NCI-H1694 (cell line): ENCODE measurements around the gene TMEM39B.
A peak's percentile ranks its signal among the peaks of the same experiment; 100 is the strongest.
"Not testable (repeated sequence)": the region's sequence is repeated elsewhere in the genome, so short reads cannot be mapped to it uniquely, and the experiment has no call there.

Experiments
- DNase-seq: peaks from one replicate; lab custom pipeline; 2025; lab: John Stamatoyannopoulos, UW

Gene TMEM39B

DNA sequence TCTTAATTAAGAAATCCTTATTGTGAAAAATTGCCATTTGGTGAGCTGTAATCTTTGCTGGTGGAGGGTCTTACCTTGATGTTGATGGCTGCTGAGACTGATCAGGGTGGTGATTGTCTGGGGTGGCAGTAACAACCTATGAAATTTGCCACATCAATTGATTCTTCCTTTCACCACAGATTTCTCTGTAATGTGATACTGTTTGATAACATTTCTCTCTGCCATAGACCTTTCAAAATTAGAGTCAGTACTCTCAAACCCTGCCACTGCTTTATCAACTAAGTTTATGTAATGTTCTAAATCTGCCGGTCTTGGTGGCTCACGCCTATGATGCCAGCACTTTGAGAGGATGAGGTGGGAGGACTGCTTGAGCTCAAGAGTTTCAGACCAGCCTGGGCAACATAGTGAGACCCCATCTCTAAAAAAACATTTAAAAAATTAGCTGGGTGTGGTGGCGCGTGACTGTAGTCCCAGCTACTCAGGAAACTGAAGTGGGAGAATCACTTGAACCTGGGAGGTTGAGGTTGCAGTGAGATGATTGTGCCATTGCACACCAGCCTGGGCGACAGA is 40.2 kb downstream of the TMEM39B start:
- DNase-seq = no peak

GRCh38 chr1:32113436-32113835 is 40.7 kb downstream of the TMEM39B start:
- not testable (repeated sequence) for DNase-seq

DNA sequence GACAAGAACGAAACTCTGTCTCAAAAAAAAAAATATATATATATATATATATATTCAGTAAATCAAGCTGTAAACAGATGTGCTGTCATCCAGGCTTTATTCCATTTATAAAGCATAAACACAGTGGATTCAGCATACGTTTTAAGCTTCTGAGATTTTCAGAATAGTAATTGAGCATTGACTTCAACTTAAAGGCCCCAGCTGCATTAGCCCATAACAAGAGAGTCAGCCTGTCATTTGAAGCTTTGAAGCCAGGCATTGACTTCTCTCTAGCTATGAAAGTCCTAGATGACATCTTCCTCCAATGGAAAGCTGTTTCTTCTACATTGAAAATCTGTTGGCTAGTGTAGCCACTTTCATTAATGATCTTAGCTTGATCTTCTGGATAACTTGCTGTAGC is 41.7 kb downstream of the TMEM39B start:
- DNase-seq = no peak

- DNase-seq = no peak
Measured at GRCh38 chr1:32115496-32115895, 42.8 kb downstream of the TMEM39B start.

DNA sequence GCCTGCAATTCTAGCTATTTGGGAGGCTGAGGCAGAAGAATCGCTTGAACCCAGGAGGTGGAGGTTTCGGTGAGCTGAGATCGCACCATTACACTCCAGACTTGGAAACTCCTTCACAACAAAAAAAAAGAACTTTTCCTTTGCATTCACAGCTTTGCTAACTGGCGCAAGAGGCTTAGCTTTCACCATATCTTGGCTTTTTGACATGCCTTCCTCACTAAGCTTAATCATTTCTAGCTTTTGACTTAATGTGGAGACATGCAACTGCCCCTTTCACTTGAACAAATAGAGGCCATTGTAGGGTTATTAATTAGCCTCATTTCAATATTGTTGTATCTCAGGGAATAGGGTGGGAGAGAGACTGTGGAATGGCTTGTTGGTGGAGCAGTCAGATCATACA is 43.8 kb downstream of the TMEM39B start:
- no peak for DNase-seq

DNA sequence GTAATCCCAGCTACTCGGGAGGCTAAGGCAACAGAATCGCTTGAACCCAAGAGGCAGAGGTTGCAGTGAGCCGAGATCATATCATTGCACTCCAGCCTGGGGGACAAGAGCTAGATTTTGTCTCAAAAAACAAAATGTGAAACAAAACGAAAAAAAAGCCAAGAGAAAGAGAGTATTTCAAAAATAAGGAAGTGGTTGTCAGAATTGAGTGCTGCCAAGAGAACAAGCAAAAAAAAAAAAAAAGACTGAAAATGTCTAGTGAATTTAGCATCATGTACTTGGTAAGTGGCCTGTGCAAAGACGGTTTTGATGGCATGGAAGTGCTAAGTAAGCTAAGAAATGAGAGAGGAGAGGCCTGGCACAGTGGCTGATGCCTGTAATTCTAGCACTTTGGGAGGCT is 49.4 kb downstream of the TMEM39B start:
- DNase-seq = no peak

DNA sequence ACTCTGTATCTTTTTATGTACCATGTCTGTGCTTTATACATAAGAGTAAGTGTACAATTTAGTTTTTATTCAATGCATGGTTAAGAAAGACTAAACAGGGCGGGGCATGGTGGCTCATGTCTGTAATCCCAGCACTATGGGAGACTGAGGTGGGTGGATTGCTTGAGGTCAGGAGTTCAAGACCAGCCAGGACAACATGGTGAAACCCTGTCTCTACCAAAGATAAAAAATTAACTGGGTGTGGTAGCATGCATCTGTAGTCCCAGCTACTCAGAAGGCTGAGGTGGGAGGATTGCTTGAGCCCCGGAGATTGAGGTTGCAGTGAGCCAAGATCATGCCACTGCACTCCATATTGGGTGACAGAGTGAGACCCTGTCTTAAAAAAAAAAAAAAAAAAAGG is 50.6 kb downstream of the TMEM39B start:
- DNase-seq = not testable (repeated sequence)

DNA sequence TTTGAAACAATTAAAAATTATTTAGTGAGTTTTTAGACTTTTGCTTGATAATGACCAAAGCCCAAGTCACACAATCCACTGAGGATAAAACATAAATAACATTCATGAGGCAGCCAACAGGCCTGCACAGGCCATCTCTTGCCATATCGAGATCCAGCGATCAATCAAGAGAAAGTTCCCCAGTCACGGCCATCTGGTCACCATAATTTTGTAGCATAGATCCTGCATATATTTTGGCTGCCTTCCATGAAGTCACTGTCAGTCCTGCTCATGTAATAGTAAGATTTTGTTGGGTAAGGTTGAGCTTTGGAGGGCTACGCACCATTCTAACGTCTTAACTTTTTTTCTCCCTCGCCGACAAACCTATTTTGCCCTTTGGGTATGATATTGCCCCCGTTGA is 52.6 kb downstream of the TMEM39B start:
- DNase-seq = peak; percentile 28

- no peak for DNase-seq
Measured at GRCh38 chr1:32126770-32127169, 54.0 kb downstream of the TMEM39B start.

DNA sequence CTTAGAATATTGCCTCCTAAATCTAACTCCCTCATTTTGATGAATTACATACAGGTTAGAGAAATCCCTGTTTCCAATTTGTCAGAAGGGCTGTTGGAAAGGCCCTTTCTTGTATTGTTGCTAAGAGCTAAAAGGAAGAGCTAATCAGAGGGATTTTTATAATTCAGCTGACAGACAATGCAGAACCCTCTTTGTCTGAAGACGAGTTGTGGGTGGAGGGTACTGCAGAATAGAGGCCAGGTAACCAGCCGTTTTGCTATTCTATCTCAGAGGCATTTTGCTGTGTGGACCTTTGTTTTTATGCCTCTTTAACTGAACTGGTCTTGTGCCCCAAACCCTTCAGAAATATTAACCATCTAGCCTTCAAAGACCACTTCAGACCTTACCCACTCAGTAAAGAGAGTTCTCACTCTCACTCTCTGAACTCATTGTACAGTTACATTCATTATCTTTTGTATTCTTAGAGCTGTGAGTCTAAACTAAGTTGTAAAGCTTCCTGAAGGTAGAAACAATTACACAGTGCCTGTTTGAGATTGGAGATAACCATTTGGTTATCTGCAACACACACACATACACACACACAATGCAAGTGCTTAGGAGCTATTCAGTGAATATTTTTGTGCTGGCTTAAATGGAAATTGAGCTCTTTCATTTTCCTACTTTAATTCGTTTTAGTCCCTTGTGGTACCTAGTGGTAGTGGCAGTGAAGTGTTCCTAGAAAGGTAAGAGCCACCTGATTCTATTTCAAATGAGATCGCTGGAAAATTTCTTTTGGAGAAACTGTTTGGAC is 54.9 kb downstream of the TMEM39B start:
- DNase-seq = no peak

DNA sequence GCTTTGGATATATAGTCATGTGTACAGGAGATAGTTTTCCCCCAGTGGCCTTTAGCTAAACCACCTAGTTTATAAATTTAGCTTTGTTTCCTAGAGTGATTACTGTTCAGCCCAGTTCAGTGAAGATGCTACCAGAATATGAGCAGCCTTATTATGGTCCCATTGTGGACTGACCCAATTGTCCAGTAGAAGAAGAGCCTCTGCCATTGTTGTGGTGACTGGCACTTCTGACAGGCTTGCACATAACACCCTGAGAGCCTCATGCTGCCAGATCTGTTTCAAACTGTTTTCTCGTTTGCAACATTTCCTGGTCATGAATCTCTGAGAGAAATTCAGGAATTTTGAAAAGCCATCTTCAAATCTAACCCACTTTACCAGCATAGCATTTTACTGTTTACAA is 55.7 kb downstream of the TMEM39B start:
- DNase-seq = no peak

DNA sequence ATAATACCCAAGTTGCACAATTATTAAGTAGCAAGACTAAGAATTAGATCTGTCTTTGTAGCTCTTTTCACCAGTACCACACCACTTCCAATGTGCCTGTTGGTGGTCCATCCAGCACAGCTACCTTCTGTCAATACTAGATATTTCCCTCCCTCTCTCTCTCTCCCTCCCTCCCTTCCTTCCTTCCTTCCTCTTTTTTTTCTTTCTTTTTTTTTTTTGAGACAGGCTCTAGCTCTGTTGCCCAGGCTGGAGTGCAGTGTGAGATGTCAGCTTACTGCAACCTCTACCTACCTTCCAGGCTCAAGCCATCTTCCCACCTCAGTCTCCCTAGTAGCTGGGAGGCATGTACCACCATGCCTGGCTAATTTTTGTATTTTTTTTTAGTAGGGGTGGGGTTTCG is 56.2 kb downstream of the TMEM39B start:
- no peak for DNase-seq

GRCh38 chr1:32133950-32134280 is 61.2 kb downstream of the TMEM39B start:
- not testable (repeated sequence) for DNase-seq

DNA sequence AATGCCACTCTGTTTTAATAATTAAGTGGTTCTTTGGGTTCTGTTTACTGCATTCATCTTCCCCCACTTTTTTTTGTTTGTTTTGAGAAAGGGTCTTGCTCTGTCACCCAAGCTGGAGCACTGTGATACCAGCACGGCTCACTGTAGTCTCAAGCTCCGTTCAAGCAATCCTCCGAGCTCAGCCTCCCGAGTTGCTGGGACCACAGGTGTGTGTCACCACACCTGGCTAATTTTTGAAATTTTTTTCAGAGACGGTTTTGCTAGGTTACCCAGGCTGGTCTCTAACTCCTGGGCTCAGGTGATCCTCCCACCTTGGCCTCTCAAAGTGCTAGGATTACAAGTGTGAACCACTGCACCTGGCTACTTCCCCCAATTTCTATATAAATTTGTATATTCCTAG is 64.4 kb downstream of the TMEM39B start:
- DNase-seq = no peak

DNA sequence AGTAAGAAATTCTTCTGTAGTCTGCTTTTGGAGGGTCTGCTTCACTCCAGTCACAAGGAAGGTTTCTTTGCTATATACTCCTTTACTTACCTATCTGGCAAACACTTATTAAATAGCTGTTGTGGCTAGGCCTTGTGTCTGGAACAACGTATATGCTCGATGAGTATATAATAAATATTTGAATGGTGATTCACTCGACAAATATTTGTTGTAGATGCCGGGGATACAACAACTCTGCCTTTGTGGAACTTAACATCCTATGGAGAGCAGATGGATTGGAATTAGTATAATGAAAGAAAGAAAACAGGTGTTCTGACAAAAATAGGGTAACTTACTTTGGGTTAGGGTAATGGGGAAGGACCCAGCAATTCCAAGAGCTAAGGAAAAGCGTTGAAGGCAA is 66.2 kb downstream of the TMEM39B start:
- no peak for DNase-seq

DNA sequence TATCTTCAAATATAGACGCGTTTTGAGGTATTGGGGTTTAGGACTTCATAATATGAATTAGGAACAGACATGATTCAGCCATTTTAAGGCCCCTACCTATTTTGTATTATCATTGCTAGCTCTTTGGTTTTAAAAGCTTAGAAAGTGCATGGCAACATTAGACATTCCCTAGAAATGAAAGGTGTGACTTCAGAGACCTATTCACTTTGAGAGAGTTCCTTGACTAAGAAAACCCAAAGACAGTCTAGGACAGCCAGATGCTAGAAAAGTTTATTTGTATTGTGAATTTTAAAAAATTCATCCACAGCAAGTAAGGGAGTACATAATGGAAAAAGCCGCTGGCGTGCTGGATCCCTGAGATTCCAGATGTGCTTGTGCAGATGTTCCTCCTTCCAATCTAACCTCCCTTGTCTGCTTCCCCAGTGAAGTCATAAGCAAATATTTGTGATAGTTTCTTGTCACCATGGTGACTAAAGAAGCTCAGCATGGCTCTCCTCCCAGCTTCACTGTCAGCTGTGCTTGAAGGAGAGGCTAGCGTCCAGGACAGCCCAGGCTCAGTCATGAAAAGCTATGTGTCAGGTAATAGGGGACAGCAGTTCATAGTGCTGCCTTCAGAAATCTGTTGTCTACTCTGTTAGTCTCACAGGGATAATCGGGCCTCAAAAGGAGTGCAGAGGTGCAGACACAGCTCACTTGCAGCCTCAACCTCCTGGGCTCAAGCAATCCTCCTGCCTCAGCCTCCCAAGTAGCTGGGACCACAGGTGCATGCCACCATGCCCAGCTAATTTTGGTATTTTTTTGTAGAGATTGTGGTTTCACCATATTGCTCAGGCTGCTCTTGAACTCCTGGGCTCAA is 69.9 kb downstream of the TMEM39B start:
- DNase-seq = no peak

- DNase-seq = not testable (repeated sequence)
Measured at GRCh38 chr1:32143302-32143695, 70.6 kb downstream of the TMEM39B start.

GRCh38 chr1:32144033-32144432 is 71.3 kb downstream of the TMEM39B start:
- DNase-seq = no peak

DNA sequence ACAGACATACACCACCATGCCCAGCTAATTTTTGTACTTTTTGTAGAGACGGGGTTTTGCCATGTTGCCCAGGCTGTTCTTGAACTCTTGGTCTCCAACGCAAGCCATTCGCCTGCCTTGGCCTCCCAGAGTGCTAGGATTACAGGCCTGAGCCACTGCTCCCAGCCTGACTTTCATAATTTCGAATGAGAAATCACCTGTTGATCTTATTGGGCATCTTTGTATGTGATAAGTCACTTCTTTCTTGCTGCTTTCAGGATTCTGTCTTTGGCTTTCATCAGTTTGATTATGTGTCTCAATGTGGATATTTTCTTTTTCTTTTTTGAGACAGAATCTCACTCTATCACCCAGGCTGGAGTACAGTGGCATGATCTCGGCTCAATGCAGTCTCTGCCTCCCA is 75.1 kb downstream of the TMEM39B start:
- not testable (repeated sequence) for DNase-seq

DNA sequence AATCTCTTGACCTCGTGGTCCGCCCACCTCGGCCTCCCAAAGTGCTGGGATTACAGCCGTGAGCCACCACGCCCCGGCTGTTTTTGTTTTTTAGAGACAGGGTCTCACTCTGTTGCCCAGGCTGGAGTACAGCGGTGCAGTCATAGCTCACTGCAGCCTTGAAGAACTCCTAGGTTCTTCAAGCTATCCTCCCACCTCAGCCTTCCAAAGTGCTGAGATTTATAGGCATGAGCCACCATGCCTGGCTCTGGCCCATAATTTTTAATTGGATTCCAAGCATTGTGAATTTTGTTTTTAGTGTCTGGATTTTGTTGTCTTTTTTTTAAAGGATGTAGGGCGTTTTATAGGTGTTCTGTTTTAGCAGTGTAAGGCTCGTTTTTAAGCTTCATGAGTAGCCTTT is 78.1 kb downstream of the TMEM39B start:
- DNase-seq = no peak

DNA sequence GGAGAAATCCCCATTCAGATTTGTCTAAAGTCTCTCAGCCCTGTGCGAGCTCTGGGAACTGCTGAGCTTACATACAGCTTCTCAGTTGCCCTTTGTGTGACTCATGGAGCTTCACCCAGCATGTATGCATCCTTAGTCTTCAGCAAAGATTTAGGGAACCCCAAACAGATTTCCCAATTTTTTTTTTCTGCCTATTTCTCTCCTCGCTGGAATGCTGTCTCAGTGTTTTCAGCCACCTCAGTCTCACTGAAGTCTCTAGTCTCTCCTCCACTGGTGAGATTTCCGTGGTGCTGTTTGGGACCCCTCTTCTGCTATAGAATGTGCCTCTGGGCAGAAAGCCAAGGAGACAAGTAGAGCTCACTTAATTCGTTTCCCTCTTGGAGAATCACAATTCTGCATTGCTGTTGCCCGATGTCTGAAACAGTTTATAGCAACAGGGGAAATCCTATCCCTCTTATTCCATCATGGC is 78.6 kb downstream of the TMEM39B start:
- no peak for DNase-seq
